Measurements from ENCODE around the gene CRYBB1.

The CRYBB1 gene

GRCh38 chr22:26604368-26604767, 13.5 kb downstream of the CRYBB1 start:
- H3K9ac ChIP-seq (ENCODE audit: low read depth, low read length) = no peak overlapping the region
- H3K27ac ChIP-seq (ENCODE audit: low read depth, low read length) = no peak overlapping the region
- H3K9me3 ChIP-seq (ENCODE audit: insufficient read depth, low read depth, low read length) = no peaks in the 10 kb centered on the region
- no peaks in the 10 kb centered on the region for H3K27me3 ChIP-seq (ENCODE audit: insufficient read depth, low read length)
- H3K4me3 ChIP-seq (ENCODE audit: low read length) = no peak overlapping the region
- peaks cover 15% of the 10 kb centered on the region for H3K4me1 ChIP-seq (ENCODE audit: insufficient read depth, low read length)
- WGBS = 74% methylated on average over 1 of the region's 1 CpG
- no peaks in the 10 kb centered on the region for H3K36me3 ChIP-seq (ENCODE audit: insufficient read depth, low read length)

DNA sequence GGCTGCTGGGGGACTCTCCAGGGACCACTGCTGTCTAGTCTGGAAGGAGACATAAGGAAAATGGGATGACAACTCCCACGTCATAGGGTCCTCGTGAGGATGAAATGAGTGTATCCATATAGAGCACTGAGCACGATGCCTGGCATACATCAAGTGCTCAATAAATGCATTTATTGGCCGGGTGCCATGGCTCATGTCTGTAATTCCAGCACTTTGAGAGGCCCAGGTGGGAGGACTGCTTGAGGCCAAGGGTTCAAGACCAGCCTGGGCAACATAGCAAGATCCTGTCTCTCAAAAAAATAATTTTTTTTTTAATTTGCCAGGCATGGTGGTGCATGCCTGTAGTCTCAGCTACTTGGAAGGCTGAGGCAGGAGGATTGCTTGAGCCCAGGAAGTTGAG, 15.7 kb downstream of the CRYBB1 start:
- H3K27me3 ChIP-seq (ENCODE audit: insufficient read depth, low read length) = no peaks in the 10 kb centered on the region
- no peaks in the 10 kb centered on the region for H3K9me3 ChIP-seq (ENCODE audit: insufficient read depth, low read depth, low read length)
- H3K4me1 ChIP-seq (ENCODE audit: insufficient read depth, low read length) = no peaks in the 10 kb centered on the region; the same call in 1 of the 2 replicates
- no peak overlapping the region for H3K27ac ChIP-seq (ENCODE audit: low read depth, low read length)
- H3K4me3 ChIP-seq (ENCODE audit: low read length) = no peak overlapping the region
- H3K9ac ChIP-seq (ENCODE audit: low read depth, low read length) = no peak overlapping the region
- WGBS = 96% methylated on average over 4 of the region's 4 CpGs
- no peaks in the 10 kb centered on the region for H3K36me3 ChIP-seq (ENCODE audit: insufficient read depth, low read length)

DNA sequence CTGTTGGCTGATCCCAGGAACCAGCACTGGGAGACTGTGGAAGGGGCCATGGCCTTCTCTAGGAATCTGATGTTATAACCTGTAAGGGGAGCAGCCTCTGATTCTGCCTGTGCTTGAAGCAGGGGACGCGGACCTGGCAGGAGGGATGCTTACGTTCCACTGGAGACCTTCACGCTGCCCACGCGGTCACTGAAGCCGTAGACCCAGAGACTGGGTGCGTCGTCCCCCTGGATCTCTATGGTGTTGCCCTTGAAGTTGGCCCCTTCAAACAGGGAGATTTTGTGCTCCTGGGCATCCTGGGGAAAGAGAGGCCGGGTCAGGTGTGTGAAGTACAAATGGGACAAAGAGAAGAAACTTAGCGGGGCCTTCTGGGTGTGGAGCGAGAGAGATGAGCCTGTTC, 16.1 kb downstream of the CRYBB1 start:
- H3K27ac ChIP-seq (ENCODE audit: low read depth, low read length) = no peak overlapping the region
- H3K27me3 ChIP-seq (ENCODE audit: insufficient read depth, low read length) = no peaks in the 10 kb centered on the region

GRCh38 chr22:26599505-26599904, 18.3 kb downstream of the CRYBB1 start:
- no peaks in the 10 kb centered on the region for H3K27me3 ChIP-seq (ENCODE audit: insufficient read depth, low read length)
- no peak overlapping the region for H3K9ac ChIP-seq (ENCODE audit: low read depth, low read length)
- 92% methylated on average over 11 of the region's 11 CpGs for WGBS
- no peak overlapping the region for H3K4me3 ChIP-seq (ENCODE audit: low read length)
- H3K36me3 ChIP-seq (ENCODE audit: insufficient read depth, low read length) = no peaks in the 10 kb centered on the region
- no peaks in the 10 kb centered on the region for H3K9me3 ChIP-seq (ENCODE audit: insufficient read depth, low read depth, low read length)
- H3K27ac ChIP-seq (ENCODE audit: low read depth, low read length) = no peak overlapping the region
- H3K4me1 ChIP-seq (ENCODE audit: insufficient read depth, low read length) = no peaks in the 10 kb centered on the region; the same call in 1 of the 2 replicates

More for the DNA sequence above, 16.1 kb downstream of the CRYBB1 start:
- H3K4me3 ChIP-seq (ENCODE audit: low read length) = no peak overlapping the region
- no peaks in the 10 kb centered on the region for H3K36me3 ChIP-seq (ENCODE audit: insufficient read depth, low read length)
- no peak overlapping the region for H3K9ac ChIP-seq (ENCODE audit: low read depth, low read length)
- no peaks in the 10 kb centered on the region for H3K9me3 ChIP-seq (ENCODE audit: insufficient read depth, low read depth, low read length)
- 92% methylated on average over 12 of the region's 12 CpGs for WGBS
- H3K4me1 ChIP-seq (ENCODE audit: insufficient read depth, low read length) = no peaks in the 10 kb centered on the region; the same call in 1 of the 2 replicates

- WGBS = 95% methylated on average over 2 of the region's 4 CpGs
Measured at GRCh38 chr22:26597480-26597879, 20.3 kb downstream of the CRYBB1 start.

GRCh38 chr22:26597026-26597425, 20.8 kb downstream of the CRYBB1 start:
- Histone ChIP-seq H3K9ac (ENCODE audit: low read depth, low read length) (no peak overlapping the region), H3K36me3 (ENCODE audit: insufficient read depth, low read length) (no peaks in the 10 kb centered on the region), H3K4me3 (ENCODE audit: low read length) (no peak overlapping the region), H3K27me3 (ENCODE audit: insufficient read depth, low read length) (no peaks in the 10 kb centered on the region), H3K4me1 (ENCODE audit: insufficient read depth, low read length) (no peaks in the 10 kb centered on the region; the same call in 1 of the 2 replicates), H3K27ac (ENCODE audit: low read depth, low read length) (no peak overlapping the region), H3K9me3 (ENCODE audit: insufficient read depth, low read depth, low read length) (no peaks in the 10 kb centered on the region)
- 93% methylated on average over 3 of the region's 4 CpGs for WGBS

More at GRCh38 chr22:26597480-26597879, 20.3 kb downstream of the CRYBB1 start:
- Histone ChIP-seq H3K4me1 (ENCODE audit: insufficient read depth, low read length) (no peaks in the 10 kb centered on the region; the same call in 1 of the 2 replicates), H3K36me3 (ENCODE audit: insufficient read depth, low read length) (no peaks in the 10 kb centered on the region), H3K9me3 (ENCODE audit: insufficient read depth, low read depth, low read length) (no peaks in the 10 kb centered on the region), H3K27ac (ENCODE audit: low read depth, low read length) (no peak overlapping the region), H3K27me3 (ENCODE audit: insufficient read depth, low read length) (no peaks in the 10 kb centered on the region), H3K4me3 (ENCODE audit: low read length) (no peak overlapping the region), H3K9ac (ENCODE audit: low read depth, low read length) (no peak overlapping the region)

GRCh38 chr22:26593763-26594162, 24.1 kb downstream of the CRYBB1 start:
- no peak overlapping the region for H3K9ac ChIP-seq (ENCODE audit: low read depth, low read length)
- peaks cover 3% of the 10 kb centered on the region; the same call in 1 of the 2 replicates for H3K4me1 ChIP-seq (ENCODE audit: insufficient read depth, low read length)
- H3K27ac ChIP-seq (ENCODE audit: low read depth, low read length) = no peak overlapping the region
- H3K4me3 ChIP-seq (ENCODE audit: low read length) = no peak overlapping the region
- no peaks in the 10 kb centered on the region for H3K36me3 ChIP-seq (ENCODE audit: insufficient read depth, low read length)
- WGBS = 86% methylated on average over 1 of the region's 1 CpG
- H3K9me3 ChIP-seq (ENCODE audit: insufficient read depth, low read depth, low read length) = no peaks in the 10 kb centered on the region
- H3K27me3 ChIP-seq (ENCODE audit: insufficient read depth, low read length) = no peaks in the 10 kb centered on the region

GRCh38 chr22:26592421-26592891, 25.4 kb downstream of the CRYBB1 start:
- H3K4me1 ChIP-seq (ENCODE audit: insufficient read depth, low read length) = peaks cover 6% of the 10 kb centered on the region; the same call in 1 of the 2 replicates
- no peak overlapping the region for H3K4me3 ChIP-seq (ENCODE audit: low read length)
- H3K27ac ChIP-seq (ENCODE audit: low read depth, low read length) = no peak overlapping the region
- H3K27me3 ChIP-seq (ENCODE audit: insufficient read depth, low read length) = no peaks in the 10 kb centered on the region
- H3K36me3 ChIP-seq (ENCODE audit: insufficient read depth, low read length) = peaks cover 5% of the 10 kb centered on the region; the same call in 1 of the 2 replicates
- WGBS = 80% methylated on average over 4 of the region's 4 CpGs
- H3K9ac ChIP-seq (ENCODE audit: low read depth, low read length) = no peak overlapping the region
- H3K9me3 ChIP-seq (ENCODE audit: insufficient read depth, low read depth, low read length) = no peaks in the 10 kb centered on the region; the same call in 1 of the 2 replicates

- peak within 1 kb of the TSS; percentile 25; the same call in 1 of the 2 replicates for H3K27ac ChIP-seq (ENCODE audit: low read depth, low read length)
- peaks cover 6% of the 10 kb centered on the region; the same call in 1 of the 2 replicates for H3K4me1 ChIP-seq (ENCODE audit: insufficient read depth, low read length)
- H3K9me3 ChIP-seq (ENCODE audit: insufficient read depth, low read depth, low read length) = no peaks in the 10 kb centered on the region; the same call in 1 of the 2 replicates
Measured at GRCh38 chr22:26589845-26590736, 27.7 kb downstream of the CRYBB1 start, which contains the start of gene TPST2. TPST2 (minus strand) TSS chr22:26590132; CDS start chr22:26541630, 48,502 bp downstream.

DNA sequence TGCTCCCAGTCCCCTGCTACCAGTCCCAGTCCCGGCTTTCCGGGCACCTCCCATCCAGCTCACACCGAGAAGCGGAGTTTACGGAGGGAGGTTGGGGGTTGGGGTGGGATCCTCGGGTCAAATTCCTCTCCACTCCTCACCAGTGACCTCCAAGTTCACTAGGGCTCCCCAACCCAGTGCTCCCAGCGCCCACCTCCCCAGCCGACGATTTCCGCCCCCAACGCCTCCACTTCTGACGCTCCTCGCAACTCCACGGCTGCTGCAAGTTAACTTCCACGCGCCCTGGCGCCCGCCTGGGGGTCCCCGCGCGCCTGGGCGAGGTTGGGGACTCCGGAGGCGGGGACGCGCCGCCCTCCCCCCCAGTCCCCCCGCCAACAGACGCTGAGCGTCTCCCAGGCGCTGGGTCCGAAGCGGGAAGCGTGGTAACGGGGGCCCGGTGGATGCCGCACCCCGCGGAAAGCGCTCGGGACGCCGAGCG, 28.4 kb downstream of the CRYBB1 start:
- WGBS = 0% methylated on average over 40 of the region's 44 CpGs
- H3K27me3 ChIP-seq (ENCODE audit: insufficient read depth, low read length) = no peaks in the 10 kb centered on the region

More at GRCh38 chr22:26589845-26590736, 27.7 kb downstream of the CRYBB1 start, which contains the start of gene TPST2:
- Histone ChIP-seq H3K4me3 (ENCODE audit: low read length) (peak within 1 kb of the TSS; percentile 78), H3K9ac (ENCODE audit: low read depth, low read length) (peak within 1 kb of the TSS; percentile 62), H3K27me3 (ENCODE audit: insufficient read depth, low read length) (no peaks in the 10 kb centered on the region), H3K36me3 (ENCODE audit: insufficient read depth, low read length) (peaks cover 10% of the 10 kb centered on the region)
- WGBS = 6% methylated on average over 72 of the region's 72 CpGs

More for the DNA sequence above, 28.4 kb downstream of the CRYBB1 start:
- Histone ChIP-seq H3K36me3 (ENCODE audit: insufficient read depth, low read length) (peaks cover 14% of the 10 kb centered on the region), H3K9me3 (ENCODE audit: insufficient read depth, low read depth, low read length) (no peaks in the 10 kb centered on the region; the same call in 1 of the 2 replicates), H3K4me3 (ENCODE audit: low read length) (peak overlapping the region; percentile 78), H3K4me1 (ENCODE audit: insufficient read depth, low read length) (peaks cover 6% of the 10 kb centered on the region), H3K9ac (ENCODE audit: low read depth, low read length) (peak overlapping the region; percentile 62), H3K27ac (ENCODE audit: low read depth, low read length) (peak overlapping the region; percentile 25; the same call in 1 of the 2 replicates)
